ENCODE measurements around the gene CBX1. TPM values are rescaled to one million over a fixed set of nuclear protein-coding genes. Genes with fewer than 3 reads are reported as not detected.
A peak's percentile ranks its signal among the peaks of the same experiment; 100 is the strongest.

Gene CBX1
- total and polyA plus RNA-seq, 2 experiments from 2014 or later = 127 to 223 TPM

GRCh38 chr17:48139944-48140343 lies 38.7 kb upstream of the CBX1 start:
- ATAC-seq = no peak; the same call in 2 of the 3 replicates
- H3K79me2 ChIP-seq (replicated peaks; ENCODE audit: insufficient read depth) = no peaks in the 10 kb centered on the region
- no peaks in the 10 kb centered on the region for H4K20me1 ChIP-seq (replicated peaks; ENCODE audit: insufficient read depth)
- no peak overlapping the region for H3K4me3 ChIP-seq
- no peaks in the 10 kb centered on the region for H3F3A ChIP-seq (replicated peaks; ENCODE audit: low read depth)
- Mint-ChIP-seq H3K27ac (no peak overlapping the region), H3K4me3 (no peak overlapping the region), H3K36me3 (ENCODE audit: low read depth) (no peaks in the 10 kb centered on the region), H3K4me1 (peaks cover 5% of the 10 kb centered on the region), H3K27me3 (ENCODE audit: insufficient read depth, low read depth, poor library complexity) (no peaks in the 10 kb centered on the region), H3K9me3 (no peaks in the 10 kb centered on the region)
- no peaks in the 10 kb centered on the region for H3K9me2 ChIP-seq (ENCODE audit: insufficient read depth)
- TF ChIP-seq EZH2phosphoT487 (IDR thresholded peaks at IDR 0.05; ENCODE audit: unreplicated experiment) = no peak
- no peak for TF ChIP-seq CTCF (conservative IDR thresholded peaks at IDR 0.05; ENCODE audit: low read depth in 2 of 2)
- no peak for TF ChIP-seq NANOG (IDR thresholded peaks at IDR 0.05; ENCODE audit: borderline replicate concordance)
- TF ChIP-seq REST (IDR thresholded peaks at IDR 0.05; ENCODE audit: unreplicated experiment) = no peak
- TF ChIP-seq ETS1 (IDR thresholded peaks at IDR 0.05) = no peak
- TF ChIP-seq JUNB (IDR thresholded peaks at IDR 0.05; ENCODE audit: unreplicated experiment) = no peak
- no peak for TF ChIP-seq EZH2 (IDR thresholded peaks at IDR 0.05; ENCODE audit: low read depth, unreplicated experiment)
- no peak for TF ChIP-seq ZNF462 (CRISPR knock-in tag; IDR thresholded peaks at IDR 0.05)
- TF ChIP-seq STAT1 (IDR thresholded peaks at IDR 0.05; ENCODE audit: unreplicated experiment) = no peak
- no peak for TF ChIP-seq CREB1 (CRISPR knock-in tag; IDR thresholded peaks at IDR 0.05; ENCODE audit: low read depth)
- TF ChIP-seq POLR2AphosphoS5 (IDR thresholded peaks at IDR 0.05; ENCODE audit: low read depth) = no peak
- no peak for TF ChIP-seq ZNF331 (CRISPR knock-in tag; IDR thresholded peaks at IDR 0.05; ENCODE audit: low read depth)
- no peak overlapping the region for H3K4me2 ChIP-seq
- no peak overlapping the region for H3K27ac ChIP-seq (ENCODE audit: low read depth)
- no peaks in the 10 kb centered on the region for H3K36me3 ChIP-seq (ENCODE audit: insufficient read depth)
- no peaks in the 10 kb centered on the region for H3K27me3 ChIP-seq (ENCODE audit: insufficient read depth)
- 0 out of 2 replicates have a peak overlapping the region, but pooled peaks have one; percentile 81 for H2AFZ ChIP-seq
- no peaks in the 10 kb centered on the region for H3K4me1 ChIP-seq (ENCODE audit: insufficient read depth)
- no peak for DNase-seq (ENCODE audit: low spot score)

Measured in GM23338 (cell line).